Esophagus muscularis mucosa (tissue), 4 donors: ENCODE measurements around the gene LINGO4. TPM values are rescaled to one million over a fixed set of nuclear protein-coding genes. Genes with fewer than 3 reads are reported as not detected.

Experiments used
- DNase-seq: peaks from one replicate; pipeline ENCODE4 v3.0.0-alpha.2; 2017; ENCODE audit errors: extremely low spot score
- H3K27ac ChIP-seq, 4 donors: fragments of 200-600 bp; sonication (generic); replicated peaks in 1 of 4; 1 replicate in 3 of 4; 2 replicates in 1 of 4; pipeline ENCODE4 v1.5.1; 2016 to 2019; ENCODE audit warnings: mild to moderate bottlenecking in 1 of 4
- H3K27me3 ChIP-seq, 4 donors: fragments of 200-600 bp; sonication (generic); one replicate each; pipeline versions ENCODE4 v1.5.1 to v1.6.0; 2016 to 2019
- H3K36me3 ChIP-seq, 4 donors: fragments of 200-600 bp; sonication (generic); one replicate each; pipeline ENCODE4 v1.5.1; 2016 to 2019
- H3K4me1 ChIP-seq, 4 donors: fragments of 200-600 bp; sonication (generic); one replicate each; pipeline ENCODE4 v1.5.1; 2016 to 2019
- H3K4me3 ChIP-seq, 4 donors: fragments of 200-600 bp; sonication (generic); 1 replicate in 2 of 4; 2 replicates in 2 of 4; pipeline ENCODE4 v1.5.1; 2016 to 2019; ENCODE audit warnings: mild to moderate bottlenecking in 4 of 4, moderate library complexity in 1 of 4
- H3K9me3 ChIP-seq, 4 donors: fragments of 200-600 bp; sonication (generic); 1 replicate in 3 of 4; 2 replicates in 1 of 4; pipeline ENCODE4 v1.5.1; 2016 to 2019
- EP300 ChIP-seq: sonication (generic); formaldehyde crosslinking; IDR thresholded peaks from one replicate; pipeline ENCODE4 v1.6.1; 2017; ENCODE audit warnings: antibody characterized with exemption
- POLR2A ChIP-seq: fragments of 450-650 bp; IDR thresholded peaks from one replicate; pipeline ENCODE4 v1.6.1; 2017; ENCODE audit warnings: antibody characterized with exemption, moderate library complexity, mild to moderate bottlenecking, low read depth
- POLR2AphosphoS5 ChIP-seq, 2 donors: sonication (generic); formaldehyde crosslinking; IDR thresholded peaks; one replicate each; pipeline ENCODE4 v1.6.1; 2017; ENCODE audit warnings: antibody characterized with exemption in 2 of 2
- WGBS: methylation state at CpG from one replicate; pipeline ENCODE4 v1.1.5; 2018; 5-methylcytosine and 5-hydroxymethylcytosine counted together
- intact Hi-C: fragments of 100-400 bp; cut with DNase I; formaldehyde crosslinking; loops from one replicate; pipeline ENCODE4 v1.15.1; 2023
- total RNA-seq, 4 donors: library from RNA; depleted of rRNA; stranded (reverse); fragments of >200 nt; gene quantifications; one replicate each; pipeline versions ENCODE4 v1.1.0 to v1.2.1, GENCODE V29; 2016
- TF ChIP-seq, protein P1 (sequence below), 3 experiments: fragments of 200-600 bp in 2 of 3; fragments of 450-650 bp in 1 of 3; sonication (generic) in 2 of 3; IDR thresholded peaks; one replicate each; pipeline ENCODE4 v1.5.1; 2017 to 2019; ENCODE audit warnings: antibody characterized with exemption in 3 of 3, mild to moderate bottlenecking in 2 of 3, moderate library complexity in 1 of 3

The LINGO4 gene
- total RNA-seq, 4 donors from 2014 or later, result not detected

DNA sequence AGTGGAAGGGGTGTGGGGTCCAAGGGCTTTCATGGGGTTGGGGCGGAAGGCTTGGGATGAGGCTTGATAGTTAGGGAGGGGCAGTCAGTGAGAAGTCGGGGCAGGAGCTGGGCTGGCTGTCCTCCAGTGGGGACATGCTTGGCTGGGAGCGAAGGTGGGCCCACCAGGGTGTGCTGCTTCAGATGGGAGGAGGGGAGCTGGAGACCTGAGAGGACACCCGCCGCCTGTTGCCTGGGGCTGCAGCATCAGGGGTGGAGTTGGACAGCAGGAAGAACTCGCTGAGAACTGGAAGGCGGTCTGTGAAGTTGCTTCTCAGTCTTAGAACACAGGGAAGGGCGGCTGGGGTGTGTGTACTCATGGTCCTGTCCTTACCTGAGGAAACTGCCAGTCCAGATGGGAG, 46.7 kb upstream of the LINGO4 start:
- Histone ChIP-seq H3K36me3 (no peaks in the 10 kb centered on the region), H3K27ac (no peak overlapping the region), H3K4me1 (no peaks in the 10 kb centered on the region), H3K9me3 (no peaks in the 10 kb centered on the region), H3K4me3 (no peak overlapping the region), H3K27me3 (peaks cover 0 to 48% (median 0%) of the 10 kb centered on the region in 4 donors)
- TF ChIP-seq, protein P1, sequence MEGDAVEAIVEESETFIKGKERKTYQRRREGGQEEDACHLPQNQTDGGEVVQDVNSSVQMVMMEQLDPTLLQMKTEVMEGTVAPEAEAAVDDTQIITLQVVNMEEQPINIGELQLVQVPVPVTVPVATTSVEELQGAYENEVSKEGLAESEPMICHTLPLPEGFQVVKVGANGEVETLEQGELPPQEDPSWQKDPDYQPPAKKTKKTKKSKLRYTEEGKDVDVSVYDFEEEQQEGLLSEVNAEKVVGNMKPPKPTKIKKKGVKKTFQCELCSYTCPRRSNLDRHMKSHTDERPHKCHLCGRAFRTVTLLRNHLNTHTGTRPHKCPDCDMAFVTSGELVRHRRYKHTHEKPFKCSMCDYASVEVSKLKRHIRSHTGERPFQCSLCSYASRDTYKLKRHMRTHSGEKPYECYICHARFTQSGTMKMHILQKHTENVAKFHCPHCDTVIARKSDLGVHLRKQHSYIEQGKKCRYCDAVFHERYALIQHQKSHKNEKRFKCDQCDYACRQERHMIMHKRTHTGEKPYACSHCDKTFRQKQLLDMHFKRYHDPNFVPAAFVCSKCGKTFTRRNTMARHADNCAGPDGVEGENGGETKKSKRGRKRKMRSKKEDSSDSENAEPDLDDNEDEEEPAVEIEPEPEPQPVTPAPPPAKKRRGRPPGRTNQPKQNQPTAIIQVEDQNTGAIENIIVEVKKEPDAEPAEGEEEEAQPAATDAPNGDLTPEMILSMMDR (IDR thresholded peaks at IDR 0.05), result no peak
- no peak for TF ChIP-seq POLR2AphosphoS5 (IDR thresholded peaks at IDR 0.05)
- TF ChIP-seq EP300, result no peak
- no peak for TF ChIP-seq POLR2A
- intact Hi-C loops, result no loop called here
- WGBS, result 83% methylated on average over 6 of the region's 8 CpGs
- DNase-seq, result no peak

DNA sequence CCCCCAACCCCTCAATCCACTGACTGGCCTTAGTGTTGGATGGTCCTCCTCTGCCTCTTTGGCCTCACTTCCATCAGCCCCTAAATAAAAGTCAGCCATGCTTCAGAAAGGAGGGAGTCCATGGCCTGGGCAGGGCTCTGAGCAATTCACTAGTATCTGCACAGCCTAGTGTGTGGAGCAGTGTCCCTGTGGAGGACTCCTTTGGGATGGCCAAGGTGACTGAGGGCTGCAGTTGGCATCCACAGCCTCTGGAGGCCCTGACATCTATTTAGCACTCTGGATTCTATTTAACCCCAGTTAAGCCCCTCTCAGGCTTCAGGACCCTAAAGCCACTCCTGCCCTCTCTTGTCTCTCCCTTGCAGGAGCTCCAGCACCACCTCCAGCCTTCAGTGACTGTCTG, 44.7 kb upstream of the LINGO4 start:
- TF ChIP-seq POLR2A (no peak), POLR2AphosphoS5 (IDR thresholded peaks at IDR 0.05) (no peak), EP300 (no peak)
- TF ChIP-seq, protein P1 (IDR thresholded peaks at IDR 0.05), result no peak
- no peak overlapping the region for H3K4me3 ChIP-seq
- H3K9me3 ChIP-seq, result no peaks in the 10 kb centered on the region
- DNase-seq, result no peak
- no peak overlapping the region for H3K27ac ChIP-seq
- H3K27me3 ChIP-seq, result peaks cover 0 to 61% (median 0%) of the 10 kb centered on the region in 4 donors
- H3K4me1 ChIP-seq, result no peaks in the 10 kb centered on the region
- no peaks in the 10 kb centered on the region for H3K36me3 ChIP-seq
- intact Hi-C loops, result no loop called here

DNA sequence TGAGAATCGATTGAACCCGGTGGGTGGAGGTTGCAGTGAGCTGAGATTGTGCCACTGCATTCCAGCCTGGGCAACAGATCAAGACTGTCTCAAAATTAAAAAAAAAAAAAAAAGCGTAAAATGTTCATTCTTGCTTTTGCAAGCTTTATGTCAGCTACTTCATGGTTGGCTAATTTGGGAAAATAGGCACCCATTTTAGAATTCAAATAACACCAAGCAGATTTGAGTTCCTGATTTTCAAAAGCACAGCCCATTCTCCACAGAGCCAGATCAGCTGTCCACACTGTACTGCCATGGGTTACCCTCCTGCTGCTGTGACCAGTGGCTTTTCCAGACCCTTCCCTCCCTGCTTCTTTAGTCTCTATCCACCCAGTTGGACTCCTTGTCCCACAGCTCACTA, 43.9 kb upstream of the LINGO4 start:
- no peak for DNase-seq
- peaks cover 0 to 61% (median 0%) of the 10 kb centered on the region in 4 donors for H3K27me3 ChIP-seq
- intact Hi-C loops, result no loop called here
- WGBS, result 70% methylated on average over 3 of the region's 3 CpGs
- TF ChIP-seq POLR2A (no peak), POLR2AphosphoS5 (IDR thresholded peaks at IDR 0.05) (no peak), EP300 (no peak)
- TF ChIP-seq, protein P1 (IDR thresholded peaks at IDR 0.05), result no peak
- no peak overlapping the region for H3K27ac ChIP-seq
- no peaks in the 10 kb centered on the region for H3K36me3 ChIP-seq
- H3K9me3 ChIP-seq, result no peaks in the 10 kb centered on the region
- H3K4me3 ChIP-seq, result no peak overlapping the region
- no peaks in the 10 kb centered on the region for H3K4me1 ChIP-seq

DNA sequence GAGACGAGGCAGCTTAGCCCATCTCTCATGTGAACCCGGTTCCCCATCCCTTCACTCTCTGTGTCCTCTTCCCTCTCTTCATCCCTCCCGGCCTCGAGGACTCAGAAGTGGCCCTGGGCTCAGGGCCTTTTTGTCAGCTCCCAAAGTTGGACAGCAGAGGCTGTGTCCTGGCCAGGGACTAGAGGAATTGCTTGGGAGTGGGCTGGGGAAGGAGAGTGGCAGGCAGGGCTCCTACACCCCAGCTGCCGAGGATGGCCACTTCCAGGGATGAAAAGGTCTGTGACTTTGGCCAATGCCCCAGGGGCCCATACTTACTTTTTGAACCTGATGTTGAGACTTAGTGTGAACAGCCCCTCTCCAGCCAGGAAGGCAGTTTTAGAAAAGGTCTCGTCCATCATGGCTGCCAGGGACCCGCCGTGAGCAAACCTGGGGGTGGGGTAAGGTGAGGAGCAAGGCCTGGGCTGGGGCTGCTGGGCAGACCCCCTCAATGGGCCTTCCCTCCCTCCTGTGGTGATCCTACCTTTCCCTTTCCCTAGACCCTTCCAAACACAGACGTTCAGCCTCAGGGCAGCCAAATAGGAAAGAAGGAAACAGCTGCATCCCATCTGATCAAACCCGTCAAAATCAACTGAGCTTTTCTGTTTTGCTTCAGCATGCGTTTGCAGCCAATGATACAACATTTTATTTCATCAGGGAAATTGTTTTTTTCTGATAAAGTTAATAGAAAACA, 42.8 kb upstream of the LINGO4 start:
- Histone ChIP-seq H3K4me1 (no peaks in the 10 kb centered on the region), H3K4me3 (no peak overlapping the region), H3K27me3 (peaks cover 0 to 56% (median 0%) of the 10 kb centered on the region in 4 donors), H3K36me3 (no peaks in the 10 kb centered on the region), H3K9me3 (no peaks in the 10 kb centered on the region), H3K27ac (no peak overlapping the region)
- no peak for TF ChIP-seq EP300
- TF ChIP-seq, protein P1 (IDR thresholded peaks at IDR 0.05), result no peak
- TF ChIP-seq POLR2A, result no peak
- TF ChIP-seq POLR2AphosphoS5 (IDR thresholded peaks at IDR 0.05), result no peak
- DNase-seq, result no peak
- 49% methylated on average over 10 of the region's 11 CpGs for WGBS
- intact Hi-C loops, result no loop called here
